GM23248 (cell line): ENCODE results near the gene GDI1. TPM values are rescaled to one million over a fixed set of nuclear protein-coding genes. Genes with fewer than 3 reads are reported as not detected.

ENCODE experiments used
- DNase-seq: peaks from one replicate; pipeline ENCODE4 v3.0.0-alpha.2; 2015
- H2AFZ ChIP-seq: fragments of 200-600 bp; sonication (generic); 2 replicates; pipeline ENCODE4 v1.6.1; 2016; ENCODE audit warnings: antibody characterized with exemption
- H3F3A ChIP-seq: fragments of 200-600 bp; sonication (generic); 2 replicates; pipeline ENCODE4 v1.6.1; 2016; ENCODE audit warnings: mild to moderate bottlenecking, antibody characterized with exemption, mixed run types; ENCODE audit not compliant: insufficient read depth
- H3K27ac ChIP-seq: fragments of 200-600 bp; sonication (generic); 2 replicates; pipeline ENCODE4 v1.5.1; 2016; ENCODE audit warnings: mild to moderate bottlenecking
- H3K27me3 ChIP-seq: fragments of 200-600 bp; sonication (generic); replicated peaks from 2 replicates; pipeline ENCODE4 v1.6.1; 2016; ENCODE audit warnings: mild to moderate bottlenecking; ENCODE audit not compliant: insufficient read depth
- H3K36me3 ChIP-seq: fragments of 200-600 bp; sonication (generic); 2 replicates; pipeline ENCODE4 v1.6.1; 2016; ENCODE audit warnings: low read depth, mild to moderate bottlenecking
- H3K4me1 ChIP-seq: fragments of 200-600 bp; sonication (generic); 2 replicates; pipeline ENCODE4 v1.6.1; 2016; ENCODE audit warnings: mild to moderate bottlenecking; ENCODE audit not compliant: insufficient read depth
- H3K4me2 ChIP-seq: fragments of 200-600 bp; sonication (generic); one replicate; pipeline ENCODE4 v1.6.1; 2016; ENCODE audit warnings: mild to moderate bottlenecking; ENCODE audit not compliant: unreplicated experiment
- H3K4me3 ChIP-seq: fragments of 200-600 bp; sonication (generic); 2 replicates; pipeline ENCODE4 v1.5.1; 2016; ENCODE audit warnings: mild to moderate bottlenecking
- H3K79me2 ChIP-seq: fragments of 200-600 bp; sonication (generic); 2 replicates; pipeline ENCODE4 v1.6.1; 2016; ENCODE audit warnings: mild to moderate bottlenecking; ENCODE audit not compliant: insufficient read depth
- H3K9ac ChIP-seq: fragments of 200-600 bp; sonication (generic); 2 replicates; pipeline ENCODE4 v1.6.1; 2016; ENCODE audit warnings: mild to moderate bottlenecking
- H3K9me2 ChIP-seq: fragments of 200-600 bp; sonication (generic); 2 replicates; pipeline ENCODE4 v1.6.1; 2016; ENCODE audit warnings: mixed run types, mild to moderate bottlenecking, moderate library complexity; ENCODE audit not compliant: insufficient read depth
- H3K9me3 ChIP-seq: fragments of 200-600 bp; sonication (generic); one replicate; pipeline ENCODE4 v1.6.1; 2017; ENCODE audit warnings: low read depth
- H4K20me1 ChIP-seq: fragments of 200-600 bp; sonication (generic); 2 replicates; pipeline ENCODE4 v1.6.0; 2016; ENCODE audit not compliant: insufficient read depth
- EZH2 ChIP-seq: fragments of 200-600 bp; sonication (generic); IDR thresholded peaks from 2 replicates; pipeline ENCODE4 v1.6.1; 2018; ENCODE audit warnings: antibody characterized with exemption, mild to moderate bottlenecking; ENCODE audit not compliant: insufficient read depth, poor library complexity, severe bottlenecking
- EZH2phosphoT487 ChIP-seq: fragments of 200-600 bp; sonication (generic); IDR thresholded peaks from 2 replicates; pipeline ENCODE4 v1.6.1; 2018; ENCODE audit warnings: antibody characterized with exemption, moderate library complexity, mild to moderate bottlenecking, low read depth; ENCODE audit not compliant: insufficient read depth
- WGBS, 2 experiments: methylation state at CpG; one replicate each; pipeline ENCODE4 v1.1.6; 2015 to 2017; ENCODE audit warnings: low lambda C conversion rate in 2 of 2, low coverage in 1 of 2; ENCODE audit errors: missing lambda C conversion rate in 2 of 2; 5-methylcytosine and 5-hydroxymethylcytosine counted together
- in situ Hi-C: fragments of 300-500 bp; cut with MboI; formaldehyde crosslinking; loops from 2 replicates; pipeline ENCODE4 v1.15.0; 2020
- polyA plus RNA-seq: library from polyadenylated mRNA; unstranded; fragments of >200 nt; fragmentation: Nextera tagmentation; extraction: Ambion mirVana; gene quantifications from 2 replicates; pipeline ENCODE4 v1.2.1, GENCODE V29; 2016
- total RNA-seq: library from RNA; depleted of rRNA; stranded (reverse); fragments of >200 nt; shearing (Covaris generic); gene quantifications from 2 replicates; pipeline ENCODE4 v1.2.3, GENCODE V29; 2014

The GDI1 gene
- total and polyA plus RNA-seq, 2 experiments from 2014 or later, result 87.1 to 196 TPM

DNA sequence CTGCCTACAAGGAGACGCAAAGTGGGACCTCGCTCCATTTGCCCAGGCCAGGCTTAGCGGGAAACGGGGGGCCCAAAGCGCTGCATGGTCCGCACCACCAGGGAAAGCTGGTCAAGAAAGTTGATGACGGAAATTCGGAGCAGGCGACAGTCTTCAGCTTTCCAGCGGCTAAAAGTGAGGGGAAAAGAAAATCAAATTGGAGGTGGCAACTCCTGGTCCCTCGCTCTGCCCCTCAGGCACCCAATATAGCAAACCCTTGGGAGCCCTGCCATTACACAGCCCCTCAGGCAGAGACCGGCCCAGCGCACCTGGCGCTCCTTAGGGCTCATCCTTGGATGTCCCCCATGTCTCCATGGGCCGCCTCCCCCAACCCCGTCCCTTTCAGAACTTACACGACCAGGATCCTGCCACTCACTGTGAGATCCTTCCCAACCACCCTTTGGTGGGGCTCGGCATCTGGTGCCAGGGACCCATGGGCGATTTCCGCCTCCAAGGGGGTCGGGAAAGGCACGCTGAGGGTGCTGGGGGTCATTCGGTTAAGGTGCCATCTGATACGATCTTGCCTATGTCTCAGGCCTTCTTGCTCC, 41.0 kb downstream of the GDI1 start:
- H3F3A ChIP-seq, result peaks cover 13% of the 10 kb centered on the region; the same call in 1 of the 2 replicates
- no peaks in the 10 kb centered on the region for H3K27me3 ChIP-seq
- H4K20me1 ChIP-seq, result no peaks in the 10 kb centered on the region
- peak; percentile 21 for DNase-seq
- no peaks in the 10 kb centered on the region for H3K9me2 ChIP-seq
- H2AFZ ChIP-seq, result no peak overlapping the region
- TF ChIP-seq EZH2 (no peak), EZH2phosphoT487 (no peak)
- no peaks in the 10 kb centered on the region for H3K4me1 ChIP-seq
- no peaks in the 10 kb centered on the region for H3K79me2 ChIP-seq
- peak overlapping the region; percentile 53 for H3K4me2 ChIP-seq
- H3K27ac ChIP-seq, result peak overlapping the region; percentile 70
- peak overlapping the region; percentile 68 for H3K4me3 ChIP-seq
- no peaks in the 10 kb centered on the region for H3K36me3 ChIP-seq
- in situ Hi-C loops, result no loop called here
- no peaks in the 10 kb centered on the region for H3K9me3 ChIP-seq
- H3K9ac ChIP-seq, result peak overlapping the region; percentile 78
- WGBS, 2 experiments, result 58 to 68% methylated on average over 15 to 17 of the region's 24 CpGs

DNA sequence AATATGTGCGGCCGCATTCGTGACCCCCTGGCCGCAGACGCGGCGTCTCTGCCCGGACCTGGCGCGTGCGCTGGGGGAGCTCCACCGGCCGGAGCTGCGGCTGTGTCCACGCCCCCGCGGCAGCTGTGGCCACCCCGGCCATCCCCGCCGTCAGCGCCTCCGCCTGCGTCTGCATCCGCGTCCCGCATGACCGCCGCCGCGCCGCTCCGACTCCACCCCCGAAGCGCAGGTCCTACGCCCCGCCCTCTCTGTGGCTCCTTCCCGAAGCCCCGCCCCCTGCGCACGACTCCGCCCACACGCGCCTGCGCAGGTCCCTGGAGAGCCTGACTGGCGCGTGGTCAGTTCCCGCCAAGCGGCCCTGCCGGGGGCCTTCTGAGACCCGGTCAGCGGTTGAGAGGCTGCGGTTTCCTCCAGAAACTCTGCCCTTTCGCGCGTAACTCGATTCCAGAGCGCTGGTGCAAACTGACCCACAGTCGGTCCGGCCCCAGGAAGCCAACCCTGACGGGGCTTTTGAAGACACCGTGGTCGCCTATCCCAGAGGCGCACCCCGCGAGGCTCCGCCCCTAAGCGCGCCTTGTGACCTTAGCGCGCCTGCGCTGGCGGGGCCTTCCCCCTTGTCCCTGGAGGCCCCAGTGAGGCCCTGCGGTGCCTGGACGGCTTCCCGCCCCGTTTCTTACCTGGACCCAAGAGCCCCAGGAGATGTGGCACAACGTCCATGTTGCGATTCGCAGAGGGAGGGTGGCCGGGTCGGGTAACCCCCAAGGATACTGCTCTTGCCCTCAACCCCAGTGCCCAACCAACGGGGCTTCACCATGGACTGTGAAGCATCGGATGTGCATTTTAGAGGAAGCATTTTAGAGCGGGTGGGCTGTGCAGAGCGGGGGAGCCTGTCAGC, 42.0 kb downstream of the GDI1 start, which contains the start of gene LAGE3:
Gene LAGE3, minus strand, starts transcription at position 554 of the 895 bp plus-strand sequence. Its CDS starts 366 bp downstream, at position 188.
- TF ChIP-seq EZH2phosphoT487, result no peak
- peak within 1 kb of the TSS; percentile 78 for H3K9ac ChIP-seq
- H3F3A ChIP-seq, result peaks cover 13% of the 10 kb centered on the region; the same call in 1 of the 2 replicates
- no peaks in the 10 kb centered on the region for H4K20me1 ChIP-seq
- H3K27me3 ChIP-seq, result no peaks in the 10 kb centered on the region
- H3K9me3 ChIP-seq, result no peaks in the 10 kb centered on the region
- 3 to 4% methylated on average over 40 to 51 of the region's 85 CpGs for WGBS, 2 experiments
- no peaks in the 10 kb centered on the region for H3K9me2 ChIP-seq
- H3K79me2 ChIP-seq, result no peaks in the 10 kb centered on the region
- H3K4me3 ChIP-seq, result peak within 1 kb of the TSS; percentile 68
- H3K36me3 ChIP-seq, result no peaks in the 10 kb centered on the region
- in situ Hi-C loops, result no loop called here
- H3K4me1 ChIP-seq, result no peaks in the 10 kb centered on the region
- peak; percentile 94 for DNase-seq
- H3K27ac ChIP-seq, result peak within 1 kb of the TSS; percentile 70
- peak within 1 kb of the TSS; percentile 58 for H3K4me2 ChIP-seq
- peak within 1 kb of the TSS; percentile 79 for H2AFZ ChIP-seq

DNA sequence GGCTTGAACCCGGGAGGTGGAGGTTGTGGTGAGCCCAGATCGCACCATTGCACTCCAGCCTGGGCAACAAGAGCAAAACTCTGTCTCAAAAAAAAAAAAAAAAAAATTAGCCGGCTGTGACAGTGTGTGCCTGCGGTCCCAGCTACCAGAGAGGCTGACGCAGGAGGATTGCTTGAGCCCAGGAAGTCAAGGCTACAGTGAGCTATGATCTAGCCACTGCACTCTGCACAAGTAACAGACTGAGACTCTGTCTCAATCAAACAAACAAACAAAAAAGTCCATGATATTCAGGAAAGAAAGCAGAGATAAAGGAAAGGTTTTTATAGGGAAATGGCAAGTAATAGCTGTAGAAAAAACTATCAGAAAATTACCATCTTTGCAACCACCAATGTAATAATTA, 44.2 kb downstream of the GDI1 start:
- H3K79me2 ChIP-seq, result peaks cover 18% of the 10 kb centered on the region
- WGBS, 2 experiments, result 73 to 82% methylated on average over 3 to 5 of the region's 5 CpGs
- H3K27ac ChIP-seq, result no peak overlapping the region
- no peaks in the 10 kb centered on the region for H3K4me1 ChIP-seq
- DNase-seq, result no peak
- peaks cover 8% of the 10 kb centered on the region; the same call in 1 of the 2 replicates for H3F3A ChIP-seq
- no peaks in the 10 kb centered on the region for H3K9me2 ChIP-seq
- H3K9me3 ChIP-seq, result no peaks in the 10 kb centered on the region
- H3K9ac ChIP-seq, result no peak overlapping the region
- in situ Hi-C loops, result no loop called here
- no peak overlapping the region for H3K4me3 ChIP-seq
- H3K36me3 ChIP-seq, result no peaks in the 10 kb centered on the region
- no peaks in the 10 kb centered on the region for H3K27me3 ChIP-seq
- no peak overlapping the region for H3K4me2 ChIP-seq
- no peak for TF ChIP-seq EZH2phosphoT487
- no peak for TF ChIP-seq EZH2
- H2AFZ ChIP-seq, result no peak overlapping the region
- no peaks in the 10 kb centered on the region for H4K20me1 ChIP-seq

DNA sequence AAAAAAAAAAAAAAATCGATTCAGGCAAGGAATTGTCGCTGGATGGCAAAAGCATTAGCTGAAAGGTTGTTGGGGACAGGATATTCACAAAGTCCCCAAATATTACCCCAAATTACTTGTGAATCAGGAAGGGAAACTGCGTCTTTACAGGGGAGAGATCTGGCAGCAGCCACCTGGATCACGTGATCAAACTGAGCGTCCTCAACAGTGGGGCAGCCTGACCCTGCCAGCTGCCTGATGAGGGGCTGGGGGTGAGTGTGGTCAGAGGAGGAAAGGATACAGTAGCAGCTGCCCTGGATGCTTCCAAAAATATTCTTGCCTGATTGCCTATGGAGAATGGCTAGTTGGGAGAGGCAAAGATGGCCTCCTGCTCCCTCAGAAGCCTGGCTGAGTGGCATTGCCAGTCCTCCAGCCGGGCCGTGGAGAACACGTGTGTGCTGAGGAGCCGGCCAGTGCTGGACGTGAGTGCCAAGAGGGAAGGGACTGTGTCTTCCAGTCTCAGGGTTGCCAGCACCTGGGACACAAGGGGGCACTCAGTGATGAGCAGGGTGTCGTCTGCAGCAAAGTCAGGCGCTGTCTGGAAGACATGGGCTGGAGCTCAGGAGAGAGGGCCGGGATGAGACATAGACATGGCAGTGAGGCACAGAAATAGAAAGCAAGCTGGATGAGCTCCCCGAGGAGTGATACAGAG, 45.1 kb downstream of the GDI1 start:
- TF ChIP-seq EZH2 (no peak), EZH2phosphoT487 (no peak)
- in situ Hi-C loops, result no loop called here
- no peak overlapping the region for H3K27ac ChIP-seq
- H3K9ac ChIP-seq, result no peak overlapping the region
- no peaks in the 10 kb centered on the region for H4K20me1 ChIP-seq
- peaks cover 8% of the 10 kb centered on the region; the same call in 1 of the 2 replicates for H3F3A ChIP-seq
- 0 out of 2 replicates have a peak overlapping the region, but pooled peaks have one; percentile 24 for H2AFZ ChIP-seq
- no peaks in the 10 kb centered on the region for H3K36me3 ChIP-seq
- H3K79me2 ChIP-seq, result peaks cover 18% of the 10 kb centered on the region
- no peak for DNase-seq
- no peak overlapping the region for H3K4me2 ChIP-seq
- no peaks in the 10 kb centered on the region for H3K9me2 ChIP-seq
- 35 to 39% methylated on average over 12 to 14 of the region's 14 CpGs for WGBS, 2 experiments
- H3K9me3 ChIP-seq, result no peaks in the 10 kb centered on the region
- H3K27me3 ChIP-seq, result no peaks in the 10 kb centered on the region
- H3K4me3 ChIP-seq, result no peak overlapping the region
- H3K4me1 ChIP-seq, result no peaks in the 10 kb centered on the region
